Effector memory CD8-positive, alpha-beta T cell (primary cell): ENCODE data around the gene MYO1F.
"Not testable (repeated sequence)": the region's sequence is repeated elsewhere in the genome, so short reads cannot be mapped to it uniquely, and the experiment has no call there.

ENCODE experiments used
- ATAC-seq: fragments of 150-1000 bp; cut with Tn5 transposase; replicated peaks from 2 replicates; pipeline ENCODE4 v1.10.0; 2021; ENCODE audit warnings: mild to moderate bottlenecking, moderate library complexity
- DNase-seq, 3 experiments: peaks; one replicate each; pipeline ENCODE4 v3.0.0; 2021
- H3K27ac Mint-ChIP-seq, 2 donors: one replicate each; pipeline ENCODE4 v1.8.0; 2022; ENCODE audit warnings: mild to moderate bottlenecking in 2 of 2, mixed read lengths in 2 of 2, moderate library complexity in 2 of 2
- H3K27me3 Mint-ChIP-seq, 2 donors: one replicate each; pipeline ENCODE4 v1.8.0; 2022; ENCODE audit warnings: mixed read lengths in 2 of 2
- H3K36me3 Mint-ChIP-seq: one replicate; pipeline ENCODE4 v1.8.0; 2022; ENCODE audit warnings: mild to moderate bottlenecking, moderate library complexity, mixed read lengths; ENCODE audit not compliant: insufficient read depth
- H3K4me1 Mint-ChIP-seq, 2 donors: one replicate each; pipeline ENCODE4 v1.8.0; 2022; ENCODE audit warnings: low read depth in 2 of 2, mixed read lengths in 2 of 2
- H3K4me3 Mint-ChIP-seq, 2 donors: one replicate each; pipeline ENCODE4 v1.8.0; 2022; ENCODE audit warnings: mild to moderate bottlenecking in 2 of 2, mixed read lengths in 2 of 2, moderate library complexity in 2 of 2
- H3K9me3 Mint-ChIP-seq, 2 donors: one replicate each; pipeline ENCODE4 v1.8.0; 2022; ENCODE audit warnings: mixed read lengths in 2 of 2
- total RNA-seq, 9 experiments: gene quantifications; one replicate each; lab custom pipeline; 2026; lab: John Stamatoyannopoulos, UW

The MYO1F gene
- total RNA-seq: 17.7 to 579 (median 322) reads per million in 9 experiments

GRCh38 chr19:8577247-8577646 is at the start of gene MYO1F:
Gene MYO1F, minus strand, starts transcription at chr19:8577442. Its CDS starts 133 bp downstream, at chr19:8577309.
- Mint-ChIP-seq H3K27me3 (no peaks in the 10 kb centered on the region), H3K9me3 (no peaks in the 10 kb centered on the region), H3K27ac (peak within 1 kb of the TSS; percentile 81 to 96), H3K36me3 (peaks cover 36% of the 10 kb centered on the region), H3K4me1 (peaks cover 51 to 56% of the 10 kb centered on the region in 2 donors), H3K4me3 (peak within 1 kb of the TSS; percentile 86 to 96)
- ATAC-seq: no peak
- DNase-seq: no peak

GRCh38 chr19:8626842-8627241 is 49.6 kb upstream of the MYO1F start:
- ATAC-seq: no peak
- Mint-ChIP-seq H3K9me3 (no peaks in the 10 kb centered on the region), H3K4me1 (peaks cover 0 to 5% of the 10 kb centered on the region in 2 donors), H3K4me3 (no peak overlapping the region), H3K27ac (no peak overlapping the region), H3K36me3 (peaks cover 2% of the 10 kb centered on the region), H3K27me3 (peaks cover 6 to 9% of the 10 kb centered on the region in 2 donors)
- DNase-seq: no peak

- ATAC-seq: not testable (repeated sequence)
These were observed 45.6 kb upstream of the MYO1F start for GRCh38 chr19:8622886-8623285.

GRCh38 chr19:8618751-8619150 is 41.5 kb upstream of the MYO1F start:
- Mint-ChIP-seq H3K27me3 (peaks cover 11 to 16% of the 10 kb centered on the region in 2 donors), H3K4me1 (peaks cover 9 to 11% of the 10 kb centered on the region in 2 donors), H3K4me3 (no peak overlapping the region), H3K9me3 (no peaks in the 10 kb centered on the region), H3K27ac (no peak overlapping the region), H3K36me3 (peaks cover 5% of the 10 kb centered on the region)
- DNase-seq: no peak
- ATAC-seq: no peak

More at GRCh38 chr19:8622886-8623285, 45.6 kb upstream of the MYO1F start:
- H3K27ac Mint-ChIP-seq, DNase-seq, H3K4me1 Mint-ChIP-seq, H3K4me3 Mint-ChIP-seq, H3K36me3 Mint-ChIP-seq, H3K9me3 Mint-ChIP-seq: not testable (repeated sequence)
- peaks cover 11 to 25% of the 10 kb centered on the region in 2 donors for H3K27me3 Mint-ChIP-seq

GRCh38 chr19:8617984-8618383 is 40.7 kb upstream of the MYO1F start:
- Mint-ChIP-seq H3K4me1 (peaks cover 9 to 12% of the 10 kb centered on the region in 2 donors), H3K4me3 (no peak overlapping the region), H3K36me3 (peaks cover 5% of the 10 kb centered on the region), H3K9me3 (no peaks in the 10 kb centered on the region), H3K27me3 (peaks cover 11 to 16% of the 10 kb centered on the region in 2 donors), H3K27ac (no peak overlapping the region)
- ATAC-seq (no peak), DNase-seq (no peak)

GRCh38 chr19:8617325-8617724 is 40.1 kb upstream of the MYO1F start:
- H3K9me3 Mint-ChIP-seq, DNase-seq, H3K27ac Mint-ChIP-seq, H3K4me3 Mint-ChIP-seq, ATAC-seq, H3K36me3 Mint-ChIP-seq: not testable (repeated sequence)
- Mint-ChIP-seq H3K4me1 (peaks cover 13 to 18% of the 10 kb centered on the region in 2 donors), H3K27me3 (peaks cover 11 to 16% of the 10 kb centered on the region in 2 donors)

- no peak for ATAC-seq
- peaks cover 17 to 22% of the 10 kb centered on the region in 2 donors for H3K4me1 Mint-ChIP-seq
- H3K4me3 Mint-ChIP-seq: no peak overlapping the region
- H3K9me3 Mint-ChIP-seq: no peaks in the 10 kb centered on the region
- H3K27me3 Mint-ChIP-seq: peaks cover 11 to 16% of the 10 kb centered on the region in 2 donors
- no peak for DNase-seq
- no peak overlapping the region for H3K27ac Mint-ChIP-seq
- peaks cover 5% of the 10 kb centered on the region for H3K36me3 Mint-ChIP-seq
These were observed 39.6 kb upstream of the MYO1F start for GRCh38 chr19:8616861-8617260.

GRCh38 chr19:8615813-8616596 is 38.8 kb upstream of the MYO1F start:
- DNase-seq: peak; percentile 57 to 59 (median 57)
- peak; percentile 38 for ATAC-seq
- Mint-ChIP-seq H3K36me3 (peaks cover 5% of the 10 kb centered on the region), H3K4me1 (peaks cover 19 to 22% of the 10 kb centered on the region in 2 donors), H3K27me3 (peaks cover 11 to 13% of the 10 kb centered on the region in 2 donors), H3K9me3 (no peaks in the 10 kb centered on the region), H3K27ac (peak overlapping the region in 1 of 2 donors; percentile 19), H3K4me3 (peak overlapping the region; percentile 33 to 43)

- ATAC-seq (no peak), DNase-seq (no peak)
- peaks cover 5% of the 10 kb centered on the region for H3K36me3 Mint-ChIP-seq
- no peaks in the 10 kb centered on the region for H3K9me3 Mint-ChIP-seq
- H3K27me3 Mint-ChIP-seq: peaks cover 1 to 3% of the 10 kb centered on the region in 2 donors
- H3K4me3 Mint-ChIP-seq: peak overlapping the region; percentile 33 to 43
- peaks cover 23 to 26% of the 10 kb centered on the region in 2 donors for H3K4me1 Mint-ChIP-seq
- no peak overlapping the region for H3K27ac Mint-ChIP-seq
These were observed 37.8 kb upstream of the MYO1F start for GRCh38 chr19:8615024-8615423.

- ATAC-seq (no peak), DNase-seq (no peak)
- H3K9me3 Mint-ChIP-seq: no peaks in the 10 kb centered on the region
- no peak overlapping the region for H3K27ac Mint-ChIP-seq
- H3K36me3 Mint-ChIP-seq: peaks cover 5% of the 10 kb centered on the region
- no peaks in the 10 kb centered on the region for H3K27me3 Mint-ChIP-seq
- H3K4me3 Mint-ChIP-seq: no peak overlapping the region
- H3K4me1 Mint-ChIP-seq: peaks cover 28 to 31% of the 10 kb centered on the region in 2 donors
These were observed 37.2 kb upstream of the MYO1F start for GRCh38 chr19:8614455-8614854.

- H3K9me3 Mint-ChIP-seq: no peaks in the 10 kb centered on the region
- H3K4me1 Mint-ChIP-seq: peaks cover 37 to 45% of the 10 kb centered on the region in 2 donors
- peak; percentile 44 for ATAC-seq
- no peak for DNase-seq
- peaks cover 7% of the 10 kb centered on the region for H3K36me3 Mint-ChIP-seq
- no peaks in the 10 kb centered on the region for H3K27me3 Mint-ChIP-seq
- peak overlapping the region; percentile 45 to 71 for H3K4me3 Mint-ChIP-seq
- H3K27ac Mint-ChIP-seq: peak overlapping the region; percentile 65 to 78
These were observed 35.5 kb upstream of the MYO1F start for GRCh38 chr19:8612807-8613171.

- no peak for DNase-seq
- peaks cover 7% of the 10 kb centered on the region for H3K36me3 Mint-ChIP-seq
- peak overlapping the region; percentile 62 to 71 for H3K4me3 Mint-ChIP-seq
- peaks cover 37 to 50% of the 10 kb centered on the region in 2 donors for H3K4me1 Mint-ChIP-seq
- no peaks in the 10 kb centered on the region for H3K27me3 Mint-ChIP-seq
- no peaks in the 10 kb centered on the region for H3K9me3 Mint-ChIP-seq
- peak overlapping the region; percentile 65 to 78 for H3K27ac Mint-ChIP-seq
- ATAC-seq: peak; percentile 29
These were observed 34.9 kb upstream of the MYO1F start for GRCh38 chr19:8611877-8612806.

GRCh38 chr19:8611391-8611876 is 34.2 kb upstream of the MYO1F start:
- H3K4me3 Mint-ChIP-seq: peak overlapping the region; percentile 62 to 69
- no peaks in the 10 kb centered on the region for H3K27me3 Mint-ChIP-seq
- H3K9me3 Mint-ChIP-seq: no peaks in the 10 kb centered on the region
- H3K36me3 Mint-ChIP-seq: peaks cover 7% of the 10 kb centered on the region
- H3K4me1 Mint-ChIP-seq: peaks cover 39 to 53% of the 10 kb centered on the region in 2 donors
- H3K27ac Mint-ChIP-seq: no peak overlapping the region
- ATAC-seq (no peak), DNase-seq (no peak)
